Measurements from ENCODE around the gene UVSSA.

DNA sequence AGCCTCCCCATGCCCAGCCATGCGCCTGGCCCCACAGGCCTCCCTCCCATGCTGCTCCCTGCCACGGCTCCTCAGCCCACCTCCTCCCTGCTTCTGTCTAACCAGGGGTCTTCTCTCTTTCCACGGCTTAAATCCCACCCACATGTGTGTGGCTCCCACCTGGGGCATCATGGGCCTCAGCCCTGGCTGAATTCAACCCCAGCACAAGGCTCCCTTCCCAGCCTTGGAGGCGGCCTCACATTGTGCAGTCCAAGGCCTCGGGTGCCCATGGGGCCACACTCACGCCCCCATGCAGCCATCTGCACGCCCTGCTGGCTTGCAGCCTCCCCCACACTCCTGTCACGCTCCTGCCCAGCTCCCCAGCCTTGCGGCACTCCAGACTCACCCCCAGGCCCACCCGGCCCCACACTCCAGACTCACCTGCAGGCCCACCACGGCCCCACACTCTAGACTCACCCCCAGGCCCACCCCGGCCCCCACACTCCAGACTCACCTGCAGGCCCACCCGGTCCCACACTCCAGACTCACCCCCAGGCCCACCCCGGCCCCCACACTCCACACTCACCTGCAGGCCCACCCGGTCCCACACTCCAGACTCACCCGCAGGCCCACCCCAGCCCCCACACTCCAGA lies 30.4 kb upstream of the UVSSA start:
- TF ChIP-seq, protein P1, sequence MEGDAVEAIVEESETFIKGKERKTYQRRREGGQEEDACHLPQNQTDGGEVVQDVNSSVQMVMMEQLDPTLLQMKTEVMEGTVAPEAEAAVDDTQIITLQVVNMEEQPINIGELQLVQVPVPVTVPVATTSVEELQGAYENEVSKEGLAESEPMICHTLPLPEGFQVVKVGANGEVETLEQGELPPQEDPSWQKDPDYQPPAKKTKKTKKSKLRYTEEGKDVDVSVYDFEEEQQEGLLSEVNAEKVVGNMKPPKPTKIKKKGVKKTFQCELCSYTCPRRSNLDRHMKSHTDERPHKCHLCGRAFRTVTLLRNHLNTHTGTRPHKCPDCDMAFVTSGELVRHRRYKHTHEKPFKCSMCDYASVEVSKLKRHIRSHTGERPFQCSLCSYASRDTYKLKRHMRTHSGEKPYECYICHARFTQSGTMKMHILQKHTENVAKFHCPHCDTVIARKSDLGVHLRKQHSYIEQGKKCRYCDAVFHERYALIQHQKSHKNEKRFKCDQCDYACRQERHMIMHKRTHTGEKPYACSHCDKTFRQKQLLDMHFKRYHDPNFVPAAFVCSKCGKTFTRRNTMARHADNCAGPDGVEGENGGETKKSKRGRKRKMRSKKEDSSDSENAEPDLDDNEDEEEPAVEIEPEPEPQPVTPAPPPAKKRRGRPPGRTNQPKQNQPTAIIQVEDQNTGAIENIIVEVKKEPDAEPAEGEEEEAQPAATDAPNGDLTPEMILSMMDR (IDR thresholded peaks at IDR 0.05): no peak
- no peak for TF ChIP-seq ZFX (IDR thresholded peaks at IDR 0.05; ENCODE audit: borderline replicate concordance)
